Measurements from ENCODE around the gene TRPM5. TPM values are rescaled to one million over a fixed set of nuclear protein-coding genes. Genes with fewer than 3 reads are reported as not detected.

The TRPM5 gene
- total RNA-seq, 4 donors from 2014 or later = 0.21 TPM; not detected in 3

DNA sequence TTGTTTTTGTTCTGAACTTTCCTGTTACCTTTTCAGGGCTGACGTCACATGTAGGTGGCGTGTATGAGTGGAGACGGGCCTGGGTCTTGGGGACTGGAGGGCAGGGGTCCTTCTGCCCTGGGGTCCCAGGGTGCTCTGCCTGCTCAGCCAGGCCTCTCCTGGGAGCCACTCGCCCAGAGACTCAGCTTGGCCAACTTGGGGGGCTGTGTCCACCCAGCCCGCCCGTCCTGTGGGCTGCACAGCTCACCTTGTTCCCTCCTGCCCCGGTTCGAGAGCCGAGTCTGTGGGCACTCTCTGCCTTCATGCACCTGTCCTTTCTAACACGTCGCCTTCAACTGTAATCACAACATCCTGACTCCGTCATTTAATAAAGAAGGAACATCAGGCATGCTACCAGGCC is 47.3 kb downstream of the TRPM5 start:
- Histone ChIP-seq H3K27me3 (no peaks in the 10 kb centered on the region), H3K36me3 (no peaks in the 10 kb centered on the region), H3K27ac (no peak overlapping the region), H3K9me3 (no peaks in the 10 kb centered on the region), H3K4me3 (no peak overlapping the region), H3K4me1 (peaks cover 7 to 28% of the 10 kb centered on the region in 2 donors)
- DNase-seq = no peak
- intact Hi-C loops (cut with DNase I; ENCODE audit: low total_unique reads) = no loop called here
- TF ChIP-seq, protein P1, sequence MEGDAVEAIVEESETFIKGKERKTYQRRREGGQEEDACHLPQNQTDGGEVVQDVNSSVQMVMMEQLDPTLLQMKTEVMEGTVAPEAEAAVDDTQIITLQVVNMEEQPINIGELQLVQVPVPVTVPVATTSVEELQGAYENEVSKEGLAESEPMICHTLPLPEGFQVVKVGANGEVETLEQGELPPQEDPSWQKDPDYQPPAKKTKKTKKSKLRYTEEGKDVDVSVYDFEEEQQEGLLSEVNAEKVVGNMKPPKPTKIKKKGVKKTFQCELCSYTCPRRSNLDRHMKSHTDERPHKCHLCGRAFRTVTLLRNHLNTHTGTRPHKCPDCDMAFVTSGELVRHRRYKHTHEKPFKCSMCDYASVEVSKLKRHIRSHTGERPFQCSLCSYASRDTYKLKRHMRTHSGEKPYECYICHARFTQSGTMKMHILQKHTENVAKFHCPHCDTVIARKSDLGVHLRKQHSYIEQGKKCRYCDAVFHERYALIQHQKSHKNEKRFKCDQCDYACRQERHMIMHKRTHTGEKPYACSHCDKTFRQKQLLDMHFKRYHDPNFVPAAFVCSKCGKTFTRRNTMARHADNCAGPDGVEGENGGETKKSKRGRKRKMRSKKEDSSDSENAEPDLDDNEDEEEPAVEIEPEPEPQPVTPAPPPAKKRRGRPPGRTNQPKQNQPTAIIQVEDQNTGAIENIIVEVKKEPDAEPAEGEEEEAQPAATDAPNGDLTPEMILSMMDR (IDR thresholded peaks at IDR 0.05) = no peak
- TF ChIP-seq POLR2A (IDR thresholded peaks at IDR 0.05) = no peak

DNA sequence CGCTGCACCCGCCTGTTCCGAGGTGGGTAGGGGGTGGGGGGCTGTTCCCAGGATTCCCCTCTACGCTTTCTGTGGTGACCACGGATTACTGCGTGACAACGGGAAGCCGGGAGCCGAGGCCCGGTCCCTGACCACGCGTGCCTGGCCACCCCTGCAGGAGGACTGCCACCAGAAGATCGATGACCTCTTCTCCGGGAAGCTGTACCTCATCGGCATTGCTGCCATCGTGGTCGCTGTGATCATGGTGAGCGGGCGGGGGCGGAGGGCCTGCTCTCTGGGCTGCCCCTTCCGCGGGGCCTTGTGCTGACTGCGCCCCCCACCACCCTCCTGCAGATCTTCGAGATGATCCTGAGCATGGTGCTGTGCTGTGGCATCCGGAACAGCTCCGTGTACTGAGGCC is 47.8 kb downstream of the TRPM5 start:
- Histone ChIP-seq H3K27ac (no peak overlapping the region), H3K27me3 (no peaks in the 10 kb centered on the region), H3K9me3 (no peaks in the 10 kb centered on the region), H3K36me3 (no peaks in the 10 kb centered on the region), H3K4me1 (peaks cover 2 to 29% of the 10 kb centered on the region in 2 donors), H3K4me3 (no peak overlapping the region)
- no peak for TF ChIP-seq POLR2A (IDR thresholded peaks at IDR 0.05)
- TF ChIP-seq, protein P1 (IDR thresholded peaks at IDR 0.05) = no peak
- intact Hi-C loops (cut with DNase I; ENCODE audit: low total_unique reads) = no loop called here
- no peak for DNase-seq

DNA sequence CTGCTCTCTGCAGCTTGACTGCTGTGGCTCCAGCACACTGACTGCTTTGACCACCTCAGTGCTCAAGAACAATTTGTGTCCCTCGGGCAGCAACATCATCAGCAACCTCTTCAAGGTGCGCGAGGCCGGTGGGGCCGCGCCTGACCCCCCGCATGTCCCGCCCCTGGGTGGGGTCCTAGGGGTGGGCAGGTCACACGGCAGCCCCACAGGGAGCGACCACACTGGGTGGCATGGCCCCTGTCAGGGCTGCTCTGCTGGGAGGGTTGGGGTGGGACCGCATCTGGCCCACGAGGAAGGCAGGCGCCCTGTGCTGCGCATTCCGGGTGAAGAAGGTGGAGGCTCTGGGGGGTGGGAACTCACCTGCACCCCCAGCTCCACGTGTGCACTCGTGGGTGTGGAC is 48.5 kb downstream of the TRPM5 start:
- no peaks in the 10 kb centered on the region for H3K27me3 ChIP-seq
- no peak overlapping the region for H3K27ac ChIP-seq
- TF ChIP-seq, protein P1 (IDR thresholded peaks at IDR 0.05) = no peak
- TF ChIP-seq POLR2A (IDR thresholded peaks at IDR 0.05) = no peak
- peaks cover 0 to 31% of the 10 kb centered on the region in 2 donors for H3K4me1 ChIP-seq
- H3K36me3 ChIP-seq = no peaks in the 10 kb centered on the region
- no peaks in the 10 kb centered on the region for H3K9me3 ChIP-seq
- DNase-seq = no peak
- no peak overlapping the region for H3K4me3 ChIP-seq
- intact Hi-C loops (cut with DNase I; ENCODE audit: low total_unique reads) = no loop called here

DNA sequence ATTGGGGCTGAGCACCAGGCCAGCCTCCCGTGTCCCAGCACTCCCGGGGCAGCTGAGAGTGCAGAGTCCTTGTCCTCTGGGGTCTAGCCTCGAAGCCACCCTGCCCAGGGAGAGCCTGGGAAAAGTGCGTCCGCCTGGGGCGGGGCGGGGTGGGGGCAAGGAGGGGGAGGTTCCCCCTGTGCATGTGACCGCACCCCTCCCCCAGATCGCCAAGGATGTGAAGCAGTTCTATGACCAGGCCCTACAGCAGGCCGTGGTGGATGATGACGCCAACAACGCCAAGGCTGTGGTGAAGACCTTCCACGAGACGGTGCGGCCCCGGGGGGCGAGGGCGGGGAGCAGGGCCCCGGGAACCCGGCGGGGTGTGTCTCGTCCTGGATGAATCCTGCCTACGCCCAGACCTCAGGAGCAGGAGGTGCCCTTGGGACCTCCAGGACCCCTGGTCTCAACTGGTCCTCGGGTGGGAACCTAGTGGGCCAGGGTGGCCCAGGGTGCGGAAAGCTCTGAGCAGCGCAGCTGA is 49.0 kb downstream of the TRPM5 start:
- intact Hi-C loops (cut with DNase I; ENCODE audit: low total_unique reads) = no loop called here
- Histone ChIP-seq H3K4me3 (no peak overlapping the region), H3K27ac (peak overlapping the region in 1 of 2 donors; percentile 82), H3K9me3 (no peaks in the 10 kb centered on the region), H3K4me1 (peaks cover 2 to 34% of the 10 kb centered on the region in 2 donors), H3K36me3 (no peaks in the 10 kb centered on the region), H3K27me3 (no peaks in the 10 kb centered on the region)
- TF ChIP-seq POLR2A (IDR thresholded peaks at IDR 0.05) = no peak
- TF ChIP-seq, protein P1 (IDR thresholded peaks at IDR 0.05) = no peak
- DNase-seq = no peak

DNA sequence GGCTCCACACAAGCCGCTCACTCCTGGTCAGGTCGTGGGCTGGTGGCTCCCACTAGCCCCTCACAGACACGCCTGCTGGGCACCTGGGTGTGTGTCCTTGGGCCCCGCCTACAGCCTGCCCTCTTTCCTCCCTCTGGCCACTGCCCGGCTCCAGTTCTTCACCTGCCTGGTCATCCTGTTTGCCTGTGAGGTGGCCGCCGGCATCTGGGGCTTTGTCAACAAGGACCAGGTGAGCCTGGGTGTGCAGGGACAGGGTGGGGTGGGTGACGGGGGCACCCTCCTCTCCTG is 49.6 kb downstream of the TRPM5 start:
- intact Hi-C loops (cut with DNase I; ENCODE audit: low total_unique reads) = no loop called here
- TF ChIP-seq, protein P1 (IDR thresholded peaks at IDR 0.05) = no peak
- TF ChIP-seq POLR2A (IDR thresholded peaks at IDR 0.05) = no peak
- Histone ChIP-seq H3K4me3 (no peak overlapping the region), H3K4me1 (peaks cover 8 to 39% of the 10 kb centered on the region in 2 donors), H3K9me3 (no peaks in the 10 kb centered on the region), H3K27ac (peak overlapping the region; percentile 82 to 91), H3K27me3 (no peaks in the 10 kb centered on the region), H3K36me3 (no peaks in the 10 kb centered on the region)
- DNase-seq = no peak

Other genes starting within 250 kb of the TRPM5 start
- 1 to 10 TPM in 3 of 4 donors, not detected in 1; 1.0 to 1.6 (median 1.5) TPM for gene ASCL2, start 173.9 kb downstream of the TRPM5 start, total RNA-seq
- gene C11orf21, start 142.6 kb downstream of the TRPM5 start, total RNA-seq = 1 to 10 TPM in 2 of 4 donors, not detected in 2; 1.7 to 1.8 TPM
- 1 to 10 TPM in 2 of 4 donors, not detected in 2; 2.5 to 3.3 TPM for gene TSPAN32, start 142.5 kb downstream of the TRPM5 start, total RNA-seq
- gene CD81, start 67.2 kb downstream of the TRPM5 start, total RNA-seq = 100 to 1,000 TPM; 394 to 852 (median 626) TPM
- 10 to 100 TPM; 11.0 to 66.5 (median 26.2) TPM for gene TSSC4, start 43.8 kb downstream of the TRPM5 start, total RNA-seq
- 10 to 100 TPM in 1 of 4 donors, 1 to 10 TPM in 3; 2.6 to 10.4 (median 5.4) TPM for gene KCNQ1, start 494 bp upstream of the TRPM5 start, total RNA-seq

Data from uterus (tissue), 4 donors.